CD4-positive, alpha-beta T cell treated with Interleukin-6 at 100 ng/mL for 8 hours (primary cell): ENCODE results near the gene SH2B3.

ENCODE experiments used
- DNase-seq: peaks from one replicate; pipeline ENCODE4 v3.0.0-alpha.2; 2020; ENCODE audit warnings: mixed read lengths, low spot score

SH2B3 gene

GRCh38 chr12:111444314-111444924 is 38.7 kb downstream of the SH2B3 start:
- DNase-seq, result no peak

DNA sequence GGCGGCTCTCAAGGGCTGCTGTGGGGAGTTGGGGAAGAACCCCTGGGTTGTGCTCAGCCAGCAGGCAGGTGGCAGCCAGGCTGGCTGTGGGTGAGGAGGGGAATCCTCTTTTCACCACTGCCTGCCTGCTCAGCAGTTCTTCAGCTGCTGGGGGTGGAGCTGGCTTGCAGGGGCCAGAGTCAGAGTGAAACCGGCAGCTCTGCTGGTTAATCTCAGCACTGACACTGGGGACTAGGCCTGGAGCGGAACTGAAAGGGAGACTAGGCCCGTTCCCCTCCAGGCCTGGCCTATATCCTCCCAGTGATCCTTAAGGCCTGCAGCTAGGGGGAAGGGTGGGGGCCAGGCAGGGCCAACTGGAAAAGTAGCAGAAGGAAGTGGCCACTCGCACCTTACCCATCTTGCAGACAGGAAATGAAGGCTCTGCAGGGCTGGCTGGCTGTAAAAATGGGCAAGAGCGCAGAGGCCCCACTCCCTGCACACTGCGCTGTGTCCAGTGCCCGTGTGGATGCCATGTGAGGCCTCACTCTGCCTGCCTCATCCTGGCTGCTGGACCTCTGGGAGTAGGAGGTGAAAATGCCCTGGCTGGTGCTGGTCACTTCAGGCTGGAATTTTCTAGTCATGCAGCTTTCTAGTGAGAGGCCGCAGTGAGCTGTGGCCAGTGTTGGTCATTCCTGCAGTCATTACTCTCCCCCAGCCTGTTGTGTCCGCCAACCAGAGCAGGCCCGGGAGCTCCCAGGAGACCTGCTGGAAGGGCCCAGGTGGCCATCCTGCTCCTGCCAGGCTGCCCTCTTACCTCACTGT is 39.4 kb downstream of the SH2B3 start:
- peak; percentile 80 for DNase-seq

DNA sequence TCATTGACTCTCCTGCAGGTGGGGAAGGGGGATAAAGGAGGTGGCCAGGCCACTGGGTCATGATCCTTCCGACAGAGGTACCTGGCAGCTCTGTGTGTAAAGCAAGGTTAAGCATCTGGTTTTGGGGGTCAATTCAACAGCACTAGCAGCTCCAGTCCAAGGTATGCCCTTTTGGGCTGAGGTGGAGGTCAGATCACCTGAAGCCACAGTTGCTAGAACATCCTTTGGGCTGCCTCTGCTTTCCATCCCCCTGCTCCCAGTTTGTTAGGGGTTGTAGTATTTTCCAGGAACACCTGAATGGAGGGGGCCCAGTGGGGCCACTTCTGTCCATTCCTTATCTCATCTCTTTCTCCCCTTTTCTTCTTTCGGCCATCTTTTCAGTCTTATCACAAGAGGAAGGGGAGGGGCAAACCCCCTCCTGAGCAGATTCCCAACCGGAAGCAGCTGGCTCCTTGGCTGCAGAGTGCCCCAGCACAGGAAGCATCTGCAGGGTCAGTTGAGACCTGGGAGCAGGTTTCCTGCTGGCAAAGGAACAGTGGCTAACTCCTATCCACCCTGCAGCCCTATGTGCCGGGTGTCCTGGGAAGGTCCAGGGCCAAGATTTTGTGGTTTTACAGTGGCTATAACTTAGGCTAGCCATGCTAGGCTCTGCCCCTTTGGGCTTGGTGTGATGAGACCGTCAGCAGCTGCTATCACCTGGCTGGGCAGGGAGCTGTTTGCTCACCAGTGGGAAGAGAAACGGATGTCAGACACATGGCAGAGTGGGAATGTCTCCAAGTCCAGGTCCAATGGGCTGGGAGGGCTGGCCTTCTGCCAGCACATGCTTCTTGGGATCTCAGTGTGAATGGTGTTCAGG is 40.2 kb downstream of the SH2B3 start:
- no peak for DNase-seq

GRCh38 chr12:111446631-111447570 is 41.2 kb downstream of the SH2B3 start:
- DNase-seq, result no peak

DNA sequence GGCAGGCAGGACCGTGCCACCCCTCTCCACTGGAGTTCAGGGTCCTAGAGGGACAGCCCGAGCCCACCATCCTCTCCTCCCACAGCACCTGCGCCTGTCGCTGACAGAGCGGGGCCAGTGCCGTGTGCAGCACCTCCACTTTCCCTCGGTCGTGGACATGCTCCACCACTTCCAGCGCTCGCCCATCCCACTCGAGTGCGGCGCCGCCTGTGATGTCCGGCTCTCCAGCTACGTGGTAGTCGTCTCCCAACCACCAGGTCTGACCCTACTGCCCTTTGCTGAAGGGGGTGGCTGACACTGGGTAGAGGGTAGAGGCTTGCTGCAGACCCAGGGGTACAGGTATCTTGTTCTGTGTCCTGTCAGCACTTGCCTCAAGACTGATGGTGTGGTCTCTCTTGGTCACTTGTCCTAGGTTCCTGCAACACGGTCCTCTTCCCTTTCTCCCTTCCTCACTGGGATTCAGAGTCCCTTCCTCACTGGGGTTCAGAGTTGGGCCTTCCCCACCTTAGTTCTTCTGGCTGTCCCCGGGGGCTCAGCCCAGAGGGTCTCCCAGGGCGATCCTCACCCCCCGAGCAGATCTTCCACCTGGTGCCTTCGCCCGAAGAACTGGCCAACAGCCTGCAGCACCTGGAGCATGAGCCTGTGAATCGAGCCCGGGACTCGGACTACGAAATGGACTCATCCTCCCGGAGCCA is 42.0 kb downstream of the SH2B3 start:
- DNase-seq, result no peak

DNA sequence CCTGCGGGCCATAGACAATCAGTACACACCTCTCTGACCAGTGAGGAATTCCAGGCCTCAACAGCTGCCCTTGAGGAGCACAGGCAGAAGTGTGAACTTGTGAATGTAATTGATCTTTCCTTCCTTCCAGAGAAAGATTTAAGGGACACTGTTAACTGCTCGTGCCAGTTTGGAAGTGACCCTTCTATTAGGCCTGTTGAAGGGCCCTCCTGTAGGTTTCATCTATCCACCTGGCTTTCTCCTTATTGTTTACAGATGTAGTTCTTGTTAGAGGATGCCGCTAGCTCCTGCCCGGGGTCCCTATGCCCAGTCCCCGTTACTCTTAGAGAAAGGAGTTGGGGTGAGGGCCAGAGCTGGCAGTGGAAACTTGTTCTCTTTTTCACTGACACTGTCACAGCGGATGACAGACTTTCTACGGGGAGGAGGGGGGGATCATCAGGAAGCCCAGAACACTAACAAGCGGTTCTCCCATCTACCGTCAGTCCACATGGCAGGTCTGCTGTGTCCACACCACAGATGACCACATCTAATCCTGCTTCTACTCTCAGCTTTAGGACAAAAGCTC is 42.6 kb downstream of the SH2B3 start:
- DNase-seq, result no peak

DNA sequence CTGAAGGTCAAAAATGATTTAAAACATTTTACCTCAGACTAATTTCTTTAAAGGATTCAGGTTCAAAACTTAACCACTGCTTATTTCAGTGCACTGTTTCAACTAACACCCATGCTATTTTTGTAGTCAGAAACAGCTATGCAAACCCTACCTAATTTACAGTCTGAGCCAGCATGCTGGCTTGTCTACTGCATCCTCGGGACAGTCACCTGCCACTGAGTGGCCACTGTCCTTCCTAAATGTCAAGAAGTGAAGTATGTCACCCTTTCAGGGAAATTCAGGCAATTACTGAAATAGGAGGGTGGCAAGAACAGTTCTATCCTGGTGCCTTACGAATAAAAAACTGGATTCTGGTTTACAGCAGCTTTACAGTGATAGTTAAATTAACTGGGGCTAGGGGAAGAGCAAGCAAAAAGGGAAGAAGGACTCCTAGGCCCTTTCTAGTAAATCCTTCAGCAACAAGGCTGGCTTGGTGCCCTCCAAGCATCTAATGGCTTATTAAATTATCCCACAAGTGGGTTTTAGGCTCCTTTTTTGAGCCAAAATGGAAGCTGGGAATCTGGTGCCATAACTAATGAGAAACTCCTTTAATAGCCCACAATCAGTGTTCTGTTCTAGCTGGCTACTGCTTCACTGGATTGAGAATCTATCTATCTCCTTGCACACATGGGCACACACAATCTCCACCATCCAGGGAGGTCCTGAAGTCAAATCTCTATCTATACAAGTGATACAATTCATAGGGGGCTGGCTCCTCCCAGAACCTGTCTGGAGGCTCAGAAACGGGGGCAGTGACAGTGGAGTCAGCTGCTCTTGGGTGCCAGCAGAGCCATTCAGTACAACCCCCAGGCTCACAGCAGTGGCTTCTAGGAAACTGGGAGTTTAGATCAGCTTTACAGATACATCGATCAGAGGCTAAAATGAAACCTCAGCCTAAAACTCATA is 43.4 kb downstream of the SH2B3 start:
- DNase-seq, result no peak

DNA sequence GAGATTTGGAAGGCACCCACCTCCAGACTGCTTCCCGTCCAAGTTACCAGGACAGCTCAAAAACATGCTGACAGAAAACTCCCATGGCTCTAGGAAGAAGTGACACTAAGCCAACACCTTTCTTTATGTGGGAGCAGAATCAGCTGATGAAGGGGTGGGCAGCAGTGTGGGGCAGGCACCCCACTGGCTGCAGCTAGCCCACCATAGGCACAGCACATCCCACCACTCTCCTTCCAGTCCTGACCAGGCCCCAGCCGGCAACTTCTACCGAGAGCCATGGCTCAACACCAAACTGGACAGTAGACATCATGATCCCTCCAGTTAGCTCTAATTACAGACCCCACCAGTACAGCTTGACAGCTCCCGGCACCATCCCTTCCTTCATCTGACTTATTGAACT is 45.0 kb downstream of the SH2B3 start:
- no peak for DNase-seq

DNA sequence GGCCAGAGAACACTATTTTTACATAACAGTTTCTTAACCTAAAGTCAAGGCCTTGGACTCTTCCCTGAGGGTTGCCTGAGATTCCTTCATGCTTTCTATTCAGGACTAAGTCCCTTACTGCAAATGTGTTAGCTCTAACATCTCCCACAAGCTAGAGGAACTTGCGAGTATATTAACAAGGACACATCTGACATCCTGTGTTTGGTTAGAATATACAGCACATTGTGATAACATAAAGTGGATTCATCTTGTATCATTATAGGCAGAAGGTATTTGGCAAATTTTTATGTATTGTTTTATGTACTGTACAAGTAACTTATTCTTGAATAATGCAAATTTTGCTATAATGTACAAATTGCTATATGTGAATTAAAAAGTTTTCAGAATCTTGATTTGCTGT is 45.5 kb downstream of the SH2B3 start:
- no peak for DNase-seq

- peak; percentile 61 for DNase-seq
These were observed 46.0 kb downstream of the SH2B3 start for GRCh38 chr12:111451649-111452129.

- no peak for DNase-seq
These were observed 47.6 kb downstream of the SH2B3 start for GRCh38 chr12:111453071-111453989.

GRCh38 chr12:111454311-111454710 is 48.6 kb downstream of the SH2B3 start:
- DNase-seq, result no peak

GRCh38 chr12:111454716-111455447 is 49.2 kb downstream of the SH2B3 start:
- DNase-seq, result no peak

- DNase-seq, result no peak
These were observed 50.0 kb downstream of the SH2B3 start for GRCh38 chr12:111455448-111456320.

DNA sequence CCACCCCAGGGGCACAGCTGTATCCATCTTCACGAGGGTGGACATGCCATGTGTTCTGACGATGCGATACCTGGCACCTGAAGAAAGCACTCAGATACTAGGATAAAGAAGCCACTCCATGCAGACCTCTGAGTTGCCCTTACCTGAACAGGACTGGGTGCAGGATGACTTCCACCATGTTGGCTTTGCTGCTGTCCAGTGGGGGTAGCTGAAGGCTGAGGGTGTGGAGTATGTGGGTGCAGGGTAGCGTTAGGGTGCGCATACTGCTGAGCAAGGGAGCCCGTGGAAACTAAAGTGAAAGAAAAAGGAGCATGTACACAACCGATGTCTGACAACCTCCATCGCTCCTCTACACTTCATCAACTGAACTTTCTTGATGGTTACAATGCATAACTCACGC is 51.3 kb downstream of the SH2B3 start:
- no peak for DNase-seq

- DNase-seq, result no peak
These were observed 51.9 kb downstream of the SH2B3 start for GRCh38 chr12:111457577-111457976.
